ENCODE results near the gene CALU.
A peak's percentile ranks its signal among the peaks of the same experiment; 100 is the strongest.

CALU gene

DNA sequence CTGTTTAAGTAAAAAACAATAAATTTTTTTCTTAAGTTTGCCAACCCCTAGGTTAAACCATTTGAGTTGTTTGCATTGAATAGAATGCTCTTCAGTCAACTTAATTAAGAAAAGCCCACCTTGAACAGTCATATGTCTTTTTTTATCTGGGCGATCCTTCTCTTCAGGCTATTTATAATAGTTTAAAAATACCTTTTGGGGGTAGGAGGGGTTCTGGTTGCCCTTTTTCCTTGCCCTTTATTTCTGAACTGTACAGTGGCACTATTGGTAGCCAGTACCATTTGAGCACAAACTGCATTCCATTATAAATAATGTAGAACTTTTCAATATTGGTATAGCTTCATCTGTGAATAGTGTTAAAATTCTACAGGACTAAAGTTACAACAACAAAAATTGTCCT is 13.1 kb downstream of the CALU start:
- DNase-seq (ENCODE audit: low spot score): no peak

DNA sequence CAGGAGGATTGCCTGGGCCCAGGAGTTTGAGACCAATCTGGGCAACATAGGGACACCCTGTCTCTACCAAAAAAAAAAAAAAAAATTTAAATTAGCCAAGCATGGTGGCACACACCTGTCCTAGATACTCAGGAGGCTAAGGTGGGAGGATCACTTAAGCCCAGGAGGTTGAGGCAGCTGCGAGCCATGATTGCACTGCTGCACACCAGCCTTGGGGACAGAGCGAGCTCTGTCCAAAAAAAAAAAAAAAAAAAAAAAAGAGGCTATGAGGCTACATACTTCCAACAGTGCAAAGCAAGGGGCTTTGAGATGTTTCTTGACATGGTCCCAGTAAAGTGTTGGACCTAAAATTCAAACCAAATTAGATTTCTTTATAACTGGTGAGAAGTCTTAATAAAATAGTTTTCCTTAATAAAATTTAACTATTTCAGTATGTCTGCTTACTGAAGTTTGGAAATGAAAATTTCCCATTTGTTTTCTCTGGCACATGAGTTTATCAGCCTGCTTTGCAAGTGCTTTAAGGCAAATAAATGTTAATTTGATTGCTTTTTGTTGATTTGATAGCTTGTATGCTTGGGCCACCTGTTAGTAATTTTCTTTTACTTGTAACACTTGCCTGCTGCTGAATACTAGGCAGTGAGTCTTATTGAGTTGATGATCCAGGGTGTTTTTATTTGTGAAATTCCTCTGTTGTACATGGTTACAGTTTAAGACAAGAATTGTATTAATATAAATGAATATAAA is 16.1 kb downstream of the CALU start:
- DNase-seq (ENCODE audit: low spot score): no peak

DNA sequence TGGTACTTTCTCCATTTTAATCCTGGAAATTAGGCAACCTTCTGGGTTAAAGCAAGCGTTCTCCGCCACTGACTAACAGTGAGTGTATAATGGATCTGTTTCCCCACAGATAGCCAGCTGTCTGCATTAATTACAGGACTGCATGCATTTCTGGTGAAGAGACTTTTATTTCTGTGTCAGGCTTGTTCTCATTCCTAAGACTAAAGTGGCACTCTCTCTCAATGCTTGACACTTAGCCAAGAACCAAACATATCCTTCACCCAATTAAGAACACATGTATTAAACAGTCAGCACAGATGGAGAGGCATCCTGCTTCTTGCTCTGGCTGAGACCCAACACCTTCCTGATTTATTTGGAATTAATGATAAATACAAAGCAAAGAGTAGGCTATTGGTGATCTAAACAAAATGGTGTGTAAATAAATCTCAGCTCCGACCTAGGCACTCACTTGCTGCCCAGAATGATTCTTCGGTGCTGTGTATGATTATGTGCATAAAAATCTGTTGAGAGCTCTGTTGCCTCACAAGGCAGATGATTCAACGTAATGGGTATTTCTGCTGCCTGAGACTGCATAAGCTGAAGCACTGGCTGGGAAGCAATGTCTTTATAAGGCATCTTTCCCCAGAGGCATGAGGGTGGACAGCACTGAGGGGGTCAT is 16.8 kb downstream of the CALU start:
- peak; percentile 58 for DNase-seq (ENCODE audit: low spot score)

DNA sequence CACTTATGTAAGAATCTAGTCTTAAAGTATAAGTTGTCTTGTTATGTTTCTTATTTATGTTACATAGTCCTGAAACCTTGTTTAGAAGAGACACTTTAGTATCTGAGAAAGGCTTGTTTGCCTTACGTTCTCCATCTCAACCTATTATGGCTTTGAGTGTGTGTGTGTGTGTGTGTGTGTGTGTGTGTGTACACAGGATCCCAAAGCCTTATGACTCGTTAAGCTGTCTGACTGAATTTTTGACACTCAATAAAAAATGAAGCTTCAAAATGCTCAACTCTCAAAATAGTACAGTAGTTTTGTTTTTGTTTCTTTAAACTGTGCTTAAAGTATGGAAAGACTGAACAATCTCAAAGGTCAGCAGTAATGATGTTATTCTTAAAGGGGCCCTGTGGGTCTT is 18.0 kb downstream of the CALU start:
- no peak for DNase-seq (ENCODE audit: low spot score)

DNA sequence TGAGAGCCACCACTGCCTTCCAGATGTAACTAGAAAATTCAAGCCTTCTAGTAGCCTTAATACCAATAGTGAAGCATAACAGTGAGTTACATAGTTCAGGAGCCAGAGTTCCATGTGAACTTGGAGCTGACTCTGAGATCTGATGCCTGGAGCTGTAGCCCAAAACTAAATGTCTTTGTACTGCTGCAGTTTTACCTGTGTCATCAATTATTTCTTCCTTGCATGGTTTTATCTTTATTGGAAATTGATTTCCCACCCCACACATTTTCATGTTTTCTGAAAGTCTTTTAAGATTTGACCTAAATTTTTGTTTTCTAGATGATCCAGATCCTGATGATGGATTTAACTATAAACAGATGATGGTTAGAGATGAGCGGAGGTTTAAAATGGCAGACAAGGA is 19.4 kb downstream of the CALU start:
- DNase-seq (ENCODE audit: low spot score): no peak

DNA sequence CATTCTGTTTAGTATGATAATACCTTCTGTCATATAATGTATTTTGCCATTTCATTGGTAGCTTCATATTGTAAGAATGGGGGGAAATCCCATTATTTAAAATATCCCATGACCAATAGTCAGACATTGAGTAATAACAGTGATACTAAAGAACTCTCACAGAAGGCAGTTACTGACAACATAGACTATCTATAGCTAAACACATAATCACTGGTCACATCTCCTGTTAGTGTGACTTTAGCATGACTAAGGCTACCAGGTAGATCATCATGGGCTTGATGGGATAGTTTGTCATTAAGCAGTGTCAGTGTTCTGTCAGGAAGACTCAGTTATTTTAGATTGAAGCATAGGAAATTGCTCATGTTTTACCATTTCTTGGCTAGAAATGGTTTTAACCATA is 20.1 kb downstream of the CALU start:
- DNase-seq (ENCODE audit: low spot score): no peak

DNA sequence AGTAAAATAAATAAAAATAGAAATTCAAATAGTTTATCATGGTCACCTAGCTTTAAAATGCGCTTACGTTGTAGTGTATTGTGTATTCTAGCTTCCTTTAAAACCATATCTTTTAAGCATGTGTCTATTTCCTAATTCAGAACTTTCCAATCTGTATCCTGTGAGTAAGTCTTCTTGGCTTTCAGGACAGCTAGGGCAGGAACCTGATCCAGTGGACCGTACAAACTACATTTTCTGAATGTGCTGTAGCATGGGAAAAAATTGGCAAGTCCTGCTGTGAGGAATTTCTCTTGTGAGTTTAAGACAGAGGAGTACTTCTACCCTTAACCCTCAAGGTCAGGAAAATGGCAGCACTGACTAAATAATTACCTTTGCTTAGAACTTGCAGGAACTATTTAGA is 24.4 kb downstream of the CALU start:
- no peak for DNase-seq (ENCODE audit: low spot score)

DNA sequence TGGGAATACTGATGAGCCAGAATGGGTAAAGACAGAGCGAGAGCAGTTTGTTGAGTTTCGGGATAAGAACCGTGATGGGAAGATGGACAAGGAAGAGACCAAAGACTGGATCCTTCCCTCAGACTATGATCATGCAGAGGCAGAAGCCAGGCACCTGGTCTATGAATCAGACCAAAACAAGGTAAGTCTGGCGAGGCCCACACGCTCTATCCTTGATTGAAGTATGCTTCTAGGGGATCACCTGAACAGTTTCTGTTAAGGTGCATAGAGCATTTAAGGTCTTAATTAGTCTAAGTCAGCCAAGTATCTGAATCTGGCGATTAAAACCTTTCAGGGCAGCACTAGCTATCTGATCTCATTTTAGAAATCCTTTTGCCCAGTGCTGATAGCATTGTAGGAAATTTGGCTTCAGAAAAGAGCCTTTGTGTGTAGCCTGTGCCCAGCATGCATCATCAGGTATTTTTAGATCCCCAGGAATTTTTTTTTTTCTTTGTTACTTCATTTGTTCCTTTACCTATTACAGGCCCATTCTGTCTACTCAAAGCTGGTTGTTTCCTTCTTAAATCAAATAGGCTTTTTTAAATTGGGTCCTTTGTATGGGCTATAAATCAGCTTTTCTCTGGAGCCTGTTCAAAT is 28.4 kb downstream of the CALU start:
- no peak for DNase-seq (ENCODE audit: low spot score)

DNA sequence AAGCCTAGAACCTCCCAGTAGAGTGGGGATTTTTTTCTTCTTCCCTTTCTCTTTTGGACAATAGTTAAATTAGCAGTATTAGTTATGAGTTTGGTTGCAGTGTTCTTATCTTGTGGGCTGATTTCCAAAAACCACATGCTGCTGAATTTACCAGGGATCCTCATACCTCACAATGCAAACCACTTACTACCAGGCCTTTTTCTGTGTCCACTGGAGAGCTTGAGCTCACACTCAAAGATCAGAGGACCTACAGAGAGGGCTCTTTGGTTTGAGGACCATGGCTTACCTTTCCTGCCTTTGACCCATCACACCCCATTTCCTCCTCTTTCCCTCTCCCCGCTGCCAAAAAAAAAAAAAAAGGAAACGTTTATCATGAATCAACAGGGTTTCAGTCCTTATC is 31.1 kb downstream of the CALU start:
- DNase-seq (ENCODE audit: low spot score): no peak

DNA sequence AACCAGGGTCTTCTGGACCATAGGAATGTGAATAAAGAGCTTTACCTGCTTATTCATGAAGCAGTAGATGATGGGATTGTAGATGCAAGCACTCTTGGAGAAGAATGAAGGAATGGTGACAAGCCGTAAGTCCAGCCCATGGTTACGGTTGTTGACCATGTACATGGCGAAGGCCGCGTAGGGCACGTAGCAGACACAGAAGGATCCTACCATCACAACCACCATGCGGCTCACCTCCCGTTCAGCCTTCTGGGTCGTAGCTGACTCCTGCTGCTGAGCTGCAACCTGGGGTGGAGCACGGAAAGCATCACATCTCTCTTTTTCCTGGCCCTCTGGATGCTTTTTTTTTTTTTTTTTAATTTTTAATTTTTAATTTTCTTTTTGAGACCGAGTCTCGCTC is 34.4 kb downstream of the CALU start:
- no peak for DNase-seq (ENCODE audit: low spot score)

DNA sequence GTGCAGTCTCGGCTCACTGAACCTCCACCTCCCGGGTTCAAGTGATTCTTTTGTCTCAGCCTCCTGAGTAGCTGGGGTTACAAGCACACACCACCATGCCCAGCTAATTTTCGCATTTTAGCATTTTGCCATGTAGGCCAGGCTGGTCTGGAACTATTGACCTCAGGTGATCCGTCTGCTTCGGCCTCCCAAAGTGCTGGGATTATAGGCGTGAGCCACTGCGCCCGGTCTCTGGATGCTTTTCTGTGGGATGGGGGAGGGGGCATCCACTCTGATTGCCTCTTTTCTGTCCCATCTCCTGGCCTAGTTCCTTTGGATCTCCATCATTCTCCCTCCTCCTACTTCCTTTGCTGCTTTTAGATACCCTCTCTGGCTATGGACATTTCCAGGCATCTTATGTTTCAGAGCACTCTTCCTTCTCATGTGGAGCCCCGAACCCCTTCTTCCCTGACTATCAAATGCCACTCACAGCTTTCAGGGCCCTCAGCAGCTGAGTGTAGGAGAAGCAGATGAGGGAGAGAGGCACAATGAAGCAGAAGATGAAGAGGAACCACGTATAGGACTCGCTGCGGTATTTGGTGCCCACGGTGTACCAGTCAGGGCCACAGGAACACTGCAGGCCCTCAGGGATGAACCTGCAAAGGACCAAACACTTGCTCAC is 35.0 kb downstream of the CALU start:
- no peak for DNase-seq (ENCODE audit: low spot score)

DNA sequence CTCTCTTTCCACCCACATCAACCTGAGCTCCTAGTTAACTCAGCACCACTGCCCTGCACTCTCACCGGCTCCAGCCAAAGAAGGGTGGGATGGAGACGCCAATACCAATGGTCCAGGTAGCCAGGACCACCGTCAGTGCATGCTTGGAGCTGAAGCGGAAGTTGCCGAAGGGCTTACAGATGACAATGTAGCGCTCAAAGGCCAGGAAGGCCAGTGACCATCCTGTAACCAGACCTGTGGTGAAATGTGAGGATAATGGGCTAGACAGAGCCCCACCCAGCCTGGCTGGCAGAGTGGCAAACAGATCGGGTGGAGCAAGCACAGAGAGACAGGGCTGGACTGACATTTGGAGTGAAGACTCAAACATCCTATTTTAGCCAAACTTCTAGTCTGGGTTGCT is 35.8 kb downstream of the CALU start:
- no peak for DNase-seq (ENCODE audit: low spot score)

DNA sequence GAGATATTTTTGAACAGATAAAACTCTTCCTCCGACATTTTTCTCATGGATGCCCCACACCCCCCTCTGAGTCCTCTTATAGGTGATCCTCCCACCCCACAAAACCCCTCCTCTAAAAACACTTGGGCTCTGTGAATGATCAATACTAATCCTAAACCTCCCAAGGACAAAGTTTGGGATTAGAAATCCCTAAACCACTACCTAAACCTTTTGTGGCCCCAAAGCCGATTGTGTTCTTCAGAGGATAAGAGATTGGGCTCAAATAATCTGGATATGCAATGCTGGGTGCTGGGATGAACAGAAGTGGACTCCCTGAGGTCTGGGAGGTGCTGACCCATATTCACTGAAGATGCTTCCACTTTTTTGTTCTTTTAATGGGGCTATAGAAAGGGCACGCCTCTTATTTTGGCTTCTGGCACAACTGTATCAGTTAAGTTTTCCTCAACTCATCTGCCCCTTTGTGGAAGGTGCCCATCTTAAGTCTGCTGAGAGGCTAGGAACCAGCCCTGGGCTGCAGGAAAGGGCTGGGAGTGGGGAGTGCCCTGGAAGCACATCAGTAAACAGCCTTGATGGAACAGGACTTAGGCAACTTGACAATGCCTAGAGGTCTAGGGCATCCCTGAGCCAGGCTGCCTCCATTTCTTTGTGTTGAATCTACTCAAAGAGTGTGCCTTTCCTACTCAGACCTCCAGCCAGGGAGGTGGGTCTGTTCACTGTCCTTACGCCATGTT is 36.8 kb downstream of the CALU start, which contains the start of gene OPN1SW:
OPN1SW (minus strand) TSS at position 51 of the 731 bp plus-strand sequence; CDS start at position 38, 13 bp downstream.
- no peak for DNase-seq (ENCODE audit: low spot score)

DNA sequence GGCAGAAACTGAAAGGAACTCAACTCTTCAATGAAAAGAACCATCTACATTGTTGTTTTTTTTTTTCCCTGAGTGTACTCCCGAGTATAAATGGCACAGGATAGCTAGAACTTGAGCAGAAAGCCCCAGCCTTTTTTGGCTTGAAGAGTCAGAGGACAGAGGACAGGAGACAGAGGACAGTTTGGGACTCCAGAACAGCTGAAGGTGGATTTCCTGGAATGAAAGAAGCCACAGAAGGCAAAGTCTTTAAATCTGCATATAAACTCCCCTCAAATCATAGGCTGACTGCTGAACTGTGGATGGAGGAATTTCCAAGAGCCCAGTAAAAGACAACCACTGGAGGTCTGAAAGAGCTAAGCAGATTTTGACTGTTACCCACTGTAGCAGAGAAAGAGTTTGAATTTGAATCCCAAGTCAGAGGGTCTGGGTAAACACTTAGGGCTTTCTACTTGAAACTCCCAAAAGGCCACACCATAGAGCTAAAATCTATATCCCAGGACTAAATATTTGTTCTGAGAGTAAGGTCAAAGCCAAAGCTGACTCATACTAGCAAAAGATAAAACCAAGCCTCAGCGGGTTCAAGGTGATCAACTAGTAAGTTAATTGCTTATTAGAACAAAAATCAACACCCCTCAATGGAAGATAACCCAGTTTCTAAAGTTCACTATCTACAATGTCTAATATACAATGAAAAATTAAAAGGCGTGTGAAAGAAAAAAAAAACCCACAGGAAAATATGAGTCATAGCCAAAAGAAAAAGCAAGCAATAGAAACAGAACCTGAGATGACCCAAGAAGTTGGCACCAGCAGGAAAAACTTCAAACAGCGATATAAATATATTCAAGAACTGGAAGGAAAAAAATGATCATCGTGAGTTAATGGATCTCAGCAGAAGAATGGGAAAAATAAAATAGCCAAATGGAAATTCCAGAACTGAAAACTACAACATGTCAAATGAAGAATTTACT is 38.3 kb downstream of the CALU start:
- no peak for DNase-seq (ENCODE audit: low spot score)

DNA sequence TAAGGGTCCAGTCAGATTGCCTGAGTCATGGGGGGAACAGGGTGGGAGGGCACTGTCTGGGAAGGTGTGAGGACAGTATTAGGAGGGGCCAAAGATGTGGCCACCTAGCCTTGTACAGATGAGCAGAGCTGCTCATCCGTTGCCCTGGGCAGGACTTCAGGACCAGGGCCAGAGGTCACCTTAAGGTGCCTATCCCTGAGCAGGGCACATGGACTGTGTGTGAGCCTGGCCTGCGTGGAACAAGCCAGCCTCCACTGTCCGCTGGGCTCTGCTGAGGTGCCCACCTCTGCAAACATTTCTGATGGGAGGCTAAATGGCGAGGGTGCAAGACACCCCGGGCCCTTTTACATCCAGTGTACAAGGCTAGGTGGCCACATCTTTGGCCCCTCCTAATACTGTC is 39.8 kb downstream of the CALU start:
- DNase-seq (ENCODE audit: low spot score): no peak

DNA sequence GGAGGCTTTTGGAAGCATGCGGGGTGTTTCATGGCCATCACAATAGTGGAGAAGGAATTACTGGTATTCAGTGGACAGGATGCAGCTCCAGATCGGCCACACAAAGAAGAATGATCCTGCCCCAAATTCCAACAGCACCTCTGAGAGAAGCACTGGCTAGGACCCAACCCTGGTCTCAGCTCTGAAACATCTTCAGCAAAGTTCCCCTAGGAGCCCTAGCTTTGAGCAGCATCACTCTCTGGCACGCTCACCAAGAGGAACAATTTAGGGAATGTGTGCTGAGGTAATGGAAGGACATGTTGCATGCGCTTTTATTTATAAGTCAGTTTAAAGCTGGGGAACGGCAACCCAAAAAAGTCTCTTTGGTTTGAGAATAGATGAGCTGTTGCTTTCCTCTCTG is 42.0 kb downstream of the CALU start:
- DNase-seq (ENCODE audit: low spot score): no peak

DNA sequence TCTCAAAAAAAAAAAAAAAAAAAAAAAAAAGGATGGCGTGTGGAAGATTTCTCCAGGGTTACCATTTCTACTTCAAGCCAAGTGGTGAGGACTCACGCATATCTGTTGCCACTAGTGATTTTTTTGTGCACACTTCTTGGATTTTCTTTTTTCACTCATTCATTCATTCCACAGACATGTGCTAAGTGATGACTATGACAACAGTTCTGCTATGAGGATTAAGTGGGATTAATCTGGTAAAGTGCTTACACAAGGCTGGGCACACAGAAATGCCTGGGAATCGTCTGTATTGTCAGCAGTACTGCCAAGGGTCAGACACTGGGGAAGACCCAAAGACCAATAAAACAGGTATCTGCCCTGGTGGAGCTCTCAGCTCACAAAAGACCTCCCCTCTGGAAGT is 42.7 kb downstream of the CALU start:
- DNase-seq (ENCODE audit: low spot score): no peak

DNA sequence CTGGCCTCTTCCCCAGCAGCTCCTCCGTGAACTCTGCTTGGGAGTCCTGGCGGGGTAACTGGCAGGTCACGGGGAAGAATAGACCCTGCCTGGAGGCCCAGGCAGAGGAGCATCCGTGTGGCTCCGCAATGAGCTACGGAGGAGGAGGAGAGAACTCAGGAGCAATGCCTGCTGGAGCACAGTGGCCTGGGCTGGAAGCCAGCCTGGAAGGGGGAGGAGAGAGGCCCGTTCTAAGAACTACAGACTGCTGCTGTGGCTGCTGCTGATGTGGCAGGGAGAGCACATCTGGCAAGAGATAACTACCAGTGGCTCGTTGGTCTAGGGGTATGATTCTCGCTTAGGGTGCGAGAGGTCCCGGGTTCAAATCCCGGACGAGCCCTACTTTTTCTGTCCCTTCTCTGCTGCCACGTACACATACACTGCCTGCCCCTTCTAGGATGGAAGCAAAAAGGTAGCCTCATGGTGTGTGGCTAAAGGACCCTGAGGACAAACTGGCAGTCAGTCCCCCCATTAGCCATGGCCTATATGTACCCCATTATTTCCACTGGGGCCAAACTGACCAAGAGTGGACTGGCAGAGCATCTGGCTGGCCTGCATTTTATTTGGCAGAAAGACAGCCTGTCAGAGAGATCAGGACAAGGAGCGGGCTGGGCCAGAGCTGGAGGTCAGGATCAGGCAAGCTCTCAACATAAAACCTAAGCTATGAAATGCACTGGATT is 44.1 kb downstream of the CALU start:
- peak; percentile 71 for DNase-seq (ENCODE audit: low spot score)

DNA sequence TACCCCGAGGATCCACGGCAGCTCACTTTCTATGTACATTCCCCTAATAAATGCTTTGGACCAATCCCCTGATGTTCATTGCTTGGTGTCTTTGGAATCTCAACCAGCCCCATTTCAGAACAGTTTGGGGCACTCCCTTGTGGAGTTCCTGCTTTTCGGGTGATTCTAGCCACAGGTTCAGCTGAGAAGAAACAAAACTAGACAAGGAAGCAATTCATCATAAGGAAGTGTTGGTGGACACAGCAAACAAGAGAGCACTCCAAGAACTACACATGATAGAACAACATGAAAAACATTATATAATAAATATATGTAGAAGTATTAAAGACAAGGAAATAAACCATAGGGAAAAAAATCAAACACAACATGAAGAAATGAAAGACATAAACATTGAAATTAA is 46.6 kb downstream of the CALU start:
- no peak for DNase-seq (ENCODE audit: low spot score)

All from hepatic stellate cell (primary cell).